ENCODE data around the gene PRRX2.

The PRRX2 gene

DNA sequence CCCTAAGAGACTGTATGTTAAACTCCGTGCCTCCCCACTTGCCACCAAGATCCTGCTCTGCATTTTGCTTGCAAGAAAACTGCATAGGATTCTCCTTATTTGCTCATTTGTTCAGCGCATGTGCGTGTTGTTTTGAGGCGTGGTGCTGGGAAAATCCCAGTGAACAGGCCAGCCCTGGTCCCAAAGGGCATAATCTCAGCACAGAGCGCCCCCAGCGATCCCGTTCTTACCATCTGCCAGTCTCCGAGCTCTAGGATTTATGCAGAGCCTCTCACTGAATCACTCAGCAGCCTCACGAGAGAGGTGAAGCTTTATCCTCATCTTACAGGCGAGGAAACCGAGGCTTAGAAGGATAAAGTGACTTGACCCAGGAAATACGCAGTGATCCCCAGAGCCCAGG, 11.5 kb downstream of the PRRX2 start:
- Mint-ChIP-seq H3K9me3 (no peaks in the 10 kb centered on the region), H3K4me3 (no peak overlapping the region), H3K27me3 (peaks cover 57% of the 10 kb centered on the region), H3K27ac (no peak overlapping the region), H3K4me1 (no peaks in the 10 kb centered on the region)
- ATAC-seq = no peak
- no peak for DNase-seq

DNA sequence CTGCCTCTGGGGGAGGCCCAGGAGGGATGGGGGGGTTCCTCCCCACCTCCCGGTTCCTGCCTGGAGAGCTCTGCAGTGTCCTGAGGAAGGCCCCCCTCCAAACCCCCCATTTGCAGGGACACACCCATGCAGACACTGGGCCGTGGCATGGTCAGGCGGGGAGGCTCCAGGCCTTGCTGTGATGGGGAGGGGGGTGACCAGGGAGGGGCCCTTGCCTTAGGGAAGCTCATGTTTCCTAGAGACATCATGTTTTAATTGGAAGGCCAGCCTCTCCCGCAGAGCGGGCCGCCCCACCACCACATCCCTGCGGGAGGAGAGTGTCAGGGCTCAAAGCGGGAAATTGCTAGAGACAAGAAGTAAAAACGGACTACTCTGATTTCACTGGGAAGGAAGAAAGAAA, 12.0 kb downstream of the PRRX2 start:
- Mint-ChIP-seq H3K27ac (no peak overlapping the region), H3K9me3 (no peaks in the 10 kb centered on the region), H3K4me3 (no peak overlapping the region), H3K4me1 (no peaks in the 10 kb centered on the region), H3K27me3 (peaks cover 61% of the 10 kb centered on the region)
- ATAC-seq = no peak
- DNase-seq = no peak

DNA sequence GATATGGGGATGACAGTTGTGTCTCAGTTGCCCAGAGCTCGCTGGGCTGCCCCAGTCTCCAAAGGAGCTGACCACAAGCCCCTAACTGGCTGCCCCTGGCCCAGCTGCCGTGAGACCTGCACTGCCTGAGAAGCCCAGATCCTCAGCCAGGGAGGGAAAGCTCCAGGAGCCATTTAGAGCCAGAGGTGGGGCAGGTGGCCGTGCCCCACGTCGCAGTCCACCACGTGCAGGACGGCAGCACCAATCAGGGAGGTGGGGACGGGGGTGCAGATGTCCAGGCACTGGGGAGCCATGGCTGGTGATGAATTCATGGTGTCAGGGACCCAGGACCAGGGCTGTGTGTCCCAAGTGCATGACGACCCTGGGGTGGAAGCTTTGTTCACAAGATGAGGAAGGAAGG, 13.4 kb downstream of the PRRX2 start:
- Mint-ChIP-seq H3K27ac (peak overlapping the region in 1 of 2 donors; percentile 13), H3K4me3 (no peak overlapping the region), H3K4me1 (no peaks in the 10 kb centered on the region), H3K9me3 (no peaks in the 10 kb centered on the region), H3K27me3 (peaks cover 53% of the 10 kb centered on the region)
- DNase-seq (no peak), ATAC-seq (no peak)

- no peak overlapping the region for H3K27ac Mint-ChIP-seq
- no peaks in the 10 kb centered on the region for H3K9me3 Mint-ChIP-seq
Measured at GRCh38 chr9:129679537-129679936, 14.1 kb downstream of the PRRX2 start.

GRCh38 chr9:129681924-129682323, 16.5 kb downstream of the PRRX2 start:
- H3K4me1 Mint-ChIP-seq = no peaks in the 10 kb centered on the region
- H3K27ac Mint-ChIP-seq = no peak overlapping the region
- ATAC-seq = no peak
- peaks cover 39% of the 10 kb centered on the region for H3K27me3 Mint-ChIP-seq
- H3K4me3 Mint-ChIP-seq = no peak overlapping the region
- DNase-seq = no peak
- H3K9me3 Mint-ChIP-seq = no peaks in the 10 kb centered on the region

More at GRCh38 chr9:129679537-129679936, 14.1 kb downstream of the PRRX2 start:
- H3K27me3 Mint-ChIP-seq = peaks cover 52% of the 10 kb centered on the region
- DNase-seq = no peak
- no peaks in the 10 kb centered on the region for H3K4me1 Mint-ChIP-seq
- ATAC-seq = no peak
- H3K4me3 Mint-ChIP-seq = no peak overlapping the region

DNA sequence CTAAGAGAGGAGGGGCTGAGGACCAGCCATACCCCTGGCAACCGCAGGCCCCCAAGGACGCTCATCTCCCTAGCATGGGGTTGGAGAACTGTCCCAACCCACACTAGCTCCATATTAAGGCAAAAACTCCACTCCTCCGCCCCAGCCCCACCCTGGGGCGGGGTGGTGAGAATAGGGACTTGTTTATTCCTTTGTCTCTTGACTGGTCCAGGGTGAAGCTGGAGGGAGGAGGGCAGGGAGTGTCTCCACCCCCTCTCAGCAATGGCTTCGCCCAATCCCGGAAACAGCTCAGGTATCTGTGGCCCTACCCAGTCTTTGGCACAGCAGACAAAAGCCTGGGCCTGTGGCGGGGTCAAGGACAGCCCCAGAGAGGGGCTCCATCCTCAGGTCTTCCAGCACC, 16.9 kb downstream of the PRRX2 start:
- H3K9me3 Mint-ChIP-seq = no peaks in the 10 kb centered on the region
- no peak overlapping the region for H3K4me3 Mint-ChIP-seq
- no peak overlapping the region for H3K27ac Mint-ChIP-seq
- DNase-seq (no peak), ATAC-seq (no peak)
- peaks cover 35% of the 10 kb centered on the region for H3K27me3 Mint-ChIP-seq
- no peaks in the 10 kb centered on the region for H3K4me1 Mint-ChIP-seq

DNA sequence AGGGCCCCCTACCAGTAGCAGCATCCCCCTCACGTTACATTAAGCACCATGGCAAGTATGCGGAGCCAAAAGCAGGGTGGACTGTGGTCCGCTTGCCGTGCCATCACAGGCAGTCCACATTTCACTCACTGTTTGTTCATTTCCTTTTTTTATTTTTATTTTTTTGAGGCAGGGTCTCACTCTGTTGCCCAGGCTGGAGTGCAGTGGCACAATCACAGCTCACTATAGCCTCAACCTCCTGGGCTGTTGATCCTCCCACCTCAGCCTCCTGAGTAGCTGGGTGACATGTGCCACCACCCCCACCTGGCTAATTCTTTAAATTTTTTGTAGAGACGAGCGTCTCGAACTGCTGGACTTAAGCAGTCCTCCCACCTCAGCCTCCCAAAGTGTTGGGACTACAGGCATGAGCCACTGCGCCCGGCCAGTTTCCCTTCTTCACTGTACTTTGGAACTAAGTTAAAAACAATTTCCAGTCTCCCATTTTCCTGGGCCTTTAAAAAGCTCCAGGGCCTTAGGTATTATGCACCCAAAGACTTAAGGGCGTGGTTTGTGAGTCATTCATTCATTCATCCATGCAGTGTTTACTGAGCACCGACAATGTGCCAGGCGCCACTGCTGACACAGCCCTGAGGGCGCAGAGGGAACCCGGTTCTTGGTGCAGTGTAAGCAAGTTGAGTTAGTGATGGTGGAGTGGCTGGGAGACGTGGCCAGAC, 19.9 kb downstream of the PRRX2 start:
- Mint-ChIP-seq H3K27me3 (peaks cover 19% of the 10 kb centered on the region), H3K27ac (no peak overlapping the region), H3K4me3 (no peak overlapping the region), H3K4me1 (no peaks in the 10 kb centered on the region), H3K9me3 (no peaks in the 10 kb centered on the region)
- ATAC-seq (no peak), DNase-seq (no peak)

GRCh38 chr9:129685933-129686259, 20.4 kb downstream of the PRRX2 start:
- H3K4me3 Mint-ChIP-seq = no peak overlapping the region
- no peak for ATAC-seq
- peaks cover 14% of the 10 kb centered on the region for H3K27me3 Mint-ChIP-seq
- H3K27ac Mint-ChIP-seq = no peak overlapping the region
- no peaks in the 10 kb centered on the region for H3K9me3 Mint-ChIP-seq
- H3K4me1 Mint-ChIP-seq = no peaks in the 10 kb centered on the region
- DNase-seq = no peak

- Mint-ChIP-seq H3K4me1 (no peaks in the 10 kb centered on the region), H3K9me3 (no peaks in the 10 kb centered on the region), H3K27ac (no peak overlapping the region), H3K27me3 (peaks cover 13% of the 10 kb centered on the region), H3K4me3 (no peak overlapping the region)
- ATAC-seq (no peak), DNase-seq (no peak)
Measured at GRCh38 chr9:129686736-129687135, 21.3 kb downstream of the PRRX2 start.

- Mint-ChIP-seq H3K27ac (no peak overlapping the region), H3K4me1 (no peaks in the 10 kb centered on the region), H3K9me3 (no peaks in the 10 kb centered on the region), H3K4me3 (no peak overlapping the region), H3K27me3 (peaks cover 7% of the 10 kb centered on the region)
- DNase-seq (no peak), ATAC-seq (no peak)
Measured at GRCh38 chr9:129687391-129687790, 21.9 kb downstream of the PRRX2 start.

DNA sequence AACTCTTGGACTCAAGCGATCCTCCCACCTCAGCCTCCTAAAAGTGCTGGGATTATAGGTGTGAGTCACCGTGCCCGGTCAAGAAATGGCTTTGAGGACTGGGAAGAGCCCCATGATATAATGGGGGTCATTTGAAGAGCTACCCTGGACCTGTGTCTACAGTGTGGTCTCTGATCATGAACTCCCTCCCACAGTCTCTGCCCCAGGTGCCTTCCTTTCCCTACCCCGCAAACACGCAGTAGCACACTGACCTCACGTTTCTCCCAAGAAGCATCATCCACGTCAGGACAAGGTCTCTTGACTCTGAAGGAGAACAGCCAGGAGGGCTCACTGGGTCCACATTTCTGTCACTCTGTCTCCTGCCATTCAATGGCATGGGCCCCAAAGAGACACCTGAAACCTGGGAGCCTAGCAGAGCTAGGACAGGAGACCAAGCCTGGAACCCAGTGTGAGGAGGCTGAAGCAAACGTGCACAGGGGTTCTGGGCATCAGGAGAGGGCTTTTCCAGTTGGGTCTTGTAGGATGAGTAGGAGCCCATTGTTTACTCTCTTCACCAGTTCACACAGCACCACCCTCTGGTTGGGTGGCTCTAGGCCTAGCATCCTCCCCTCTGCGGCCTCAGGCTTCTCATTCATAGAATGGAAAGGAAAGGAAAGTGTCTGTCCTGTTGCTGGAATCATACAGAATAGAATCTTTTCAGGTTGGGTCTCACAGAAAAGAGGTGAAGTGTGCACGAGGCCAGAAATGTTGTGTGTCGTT, 23.0 kb downstream of the PRRX2 start:
- Mint-ChIP-seq H3K4me1 (no peaks in the 10 kb centered on the region), H3K27ac (no peak overlapping the region), H3K4me3 (no peak overlapping the region), H3K27me3 (no peaks in the 10 kb centered on the region), H3K9me3 (no peaks in the 10 kb centered on the region)
- no peak for ATAC-seq
- no peak for DNase-seq

GRCh38 chr9:129692534-129692933, 27.1 kb downstream of the PRRX2 start:
- ATAC-seq (no peak), DNase-seq (no peak)
- Mint-ChIP-seq H3K4me3 (no peak overlapping the region), H3K4me1 (peaks cover 6% of the 10 kb centered on the region), H3K27ac (no peak overlapping the region), H3K27me3 (peaks cover 37% of the 10 kb centered on the region), H3K9me3 (no peaks in the 10 kb centered on the region)

DNA sequence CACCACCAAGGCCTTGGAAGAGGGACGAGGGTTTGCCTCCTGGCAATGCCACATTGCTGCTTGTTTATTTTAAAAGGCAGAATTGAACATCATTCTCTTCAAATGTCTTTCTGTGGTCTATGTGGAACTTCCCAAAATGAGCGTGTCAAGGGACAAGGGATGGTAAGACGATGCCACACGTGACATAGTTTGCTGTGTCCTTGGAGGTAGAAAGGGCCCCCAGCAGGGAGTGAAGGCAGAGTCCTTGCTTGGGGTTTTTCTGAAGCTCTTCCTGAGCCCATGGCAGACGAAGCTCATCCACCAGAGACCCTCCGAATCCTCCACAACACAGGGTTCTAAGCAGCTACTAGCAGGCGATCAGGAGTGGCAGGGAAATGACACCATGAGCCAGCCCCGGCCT, 28.3 kb downstream of the PRRX2 start:
- ATAC-seq (no peak), DNase-seq (no peak)
- Mint-ChIP-seq H3K9me3 (no peaks in the 10 kb centered on the region), H3K27me3 (peaks cover 41% of the 10 kb centered on the region), H3K4me3 (no peak overlapping the region), H3K27ac (no peak overlapping the region), H3K4me1 (peaks cover 6% of the 10 kb centered on the region)

DNA sequence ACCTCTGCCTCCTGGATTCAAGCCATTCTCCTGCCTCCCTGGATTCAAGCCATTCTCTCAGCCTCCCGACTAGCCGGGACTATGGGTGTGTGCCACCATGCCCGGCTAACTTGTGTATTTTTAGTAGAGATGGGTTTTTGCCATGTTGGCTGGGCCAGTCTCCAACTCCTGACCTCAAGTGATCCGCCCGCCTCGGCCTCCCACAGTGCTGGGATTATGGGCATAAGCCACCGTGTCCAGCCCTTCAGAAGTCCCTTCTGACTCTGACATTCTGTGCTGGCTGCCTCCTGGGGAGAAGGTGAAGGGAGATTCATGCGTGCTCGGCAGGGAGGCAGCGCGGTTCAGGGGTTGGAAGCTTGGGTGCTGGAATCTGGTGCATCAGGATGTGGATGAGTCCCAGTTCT, 28.8 kb downstream of the PRRX2 start:
- Mint-ChIP-seq H3K4me3 (no peak overlapping the region), H3K27me3 (peaks cover 45% of the 10 kb centered on the region), H3K9me3 (no peaks in the 10 kb centered on the region), H3K27ac (peak overlapping the region in 1 of 2 donors; percentile 42), H3K4me1 (peaks cover 6% of the 10 kb centered on the region)
- no peak for ATAC-seq
- DNase-seq = no peak

- ATAC-seq = no peak
- H3K4me1 Mint-ChIP-seq = peaks cover 6% of the 10 kb centered on the region
- no peak overlapping the region for H3K4me3 Mint-ChIP-seq
- peaks cover 60% of the 10 kb centered on the region for H3K27me3 Mint-ChIP-seq
- H3K27ac Mint-ChIP-seq = no peak overlapping the region
- no peaks in the 10 kb centered on the region for H3K9me3 Mint-ChIP-seq
- no peak for DNase-seq
Measured at GRCh38 chr9:129695870-129696269, 30.4 kb downstream of the PRRX2 start.

DNA sequence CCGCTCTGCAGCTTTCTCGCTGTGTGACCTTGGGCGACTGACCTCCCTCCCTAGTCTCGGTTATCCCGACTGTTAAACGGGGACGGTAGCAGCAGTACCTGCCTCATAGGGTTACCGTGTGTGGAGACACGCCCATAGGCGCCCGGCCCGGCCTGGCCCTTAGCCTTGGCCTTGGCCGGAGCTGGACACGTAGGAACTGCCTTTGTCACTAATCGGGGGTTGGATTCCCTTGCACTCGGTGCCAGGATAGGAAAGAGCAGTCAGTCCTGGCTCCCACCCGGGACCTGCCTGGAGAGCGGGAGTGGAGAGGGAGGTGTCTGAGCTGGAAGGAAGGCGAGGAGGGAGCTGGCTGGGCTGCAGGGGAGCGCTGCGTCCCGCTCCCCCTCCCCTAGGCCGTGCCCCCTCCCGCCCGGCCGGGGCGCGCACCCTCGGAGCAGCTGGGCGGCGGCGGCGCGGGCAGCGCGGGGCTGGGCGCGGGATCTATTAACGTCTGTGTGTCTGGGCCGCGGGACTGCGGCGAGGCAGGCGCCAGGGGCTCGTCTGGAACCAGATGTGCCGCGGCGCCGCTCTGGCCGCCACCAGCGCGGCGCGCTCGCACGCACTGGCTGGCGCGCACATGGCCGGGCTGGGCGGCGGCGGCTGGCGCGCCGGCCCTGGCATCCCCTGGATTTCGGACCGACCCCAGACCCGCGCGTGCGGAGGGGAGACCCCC, 31.7 kb downstream of the PRRX2 start:
- peak; percentile 78 for ATAC-seq
- peaks cover 64% of the 10 kb centered on the region for H3K27me3 Mint-ChIP-seq
- peak overlapping the region; percentile 80 to 83 for H3K4me3 Mint-ChIP-seq
- H3K9me3 Mint-ChIP-seq = no peaks in the 10 kb centered on the region
- peaks cover 6% of the 10 kb centered on the region for H3K4me1 Mint-ChIP-seq
- H3K27ac Mint-ChIP-seq = peak overlapping the region; percentile 84 to 95
- peak; percentile 33 to 48 for DNase-seq

Data from stimulated activated naive CD8-positive, alpha-beta T cell treated with anti-CD3 and anti-CD28 coated beads, Interleukin-15, amount 100 ng/mL, for 72 hours (primary cell).